Measurements from ENCODE around the gene OLFML1. TPM values are rescaled to one million over a fixed set of nuclear protein-coding genes. Genes with fewer than 3 reads are reported as not detected.

The OLFML1 gene
- total and polyA plus RNA-seq, 7 experiments from 2014 or later = 0.18 TPM; not detected in 6

DNA sequence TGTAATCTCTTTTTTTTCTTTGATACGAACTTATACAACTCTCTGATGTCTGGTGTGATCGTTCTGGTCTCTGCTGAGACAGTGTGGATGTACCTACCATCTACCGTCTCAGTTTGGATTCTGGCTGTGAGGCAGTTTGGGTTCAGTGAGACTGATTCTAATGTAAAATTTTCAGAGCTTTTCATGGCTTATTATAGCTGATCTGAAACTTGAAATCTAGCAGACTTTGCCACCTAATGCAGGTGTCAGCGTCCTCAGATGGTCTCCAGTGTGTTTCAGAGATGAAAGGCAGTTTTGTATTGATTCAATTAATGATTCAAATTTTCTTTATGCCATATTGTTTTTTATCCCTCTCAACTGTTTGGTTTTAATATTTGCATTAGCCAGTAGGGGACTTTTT, 64.4 kb downstream of the OLFML1 start:
- Histone ChIP-seq H3K9me3 (ENCODE audit: control insufficient read depth in 2 of 3, low read length in 3 of 3) (no peaks in the 10 kb centered on the region), H3K4me1 (ENCODE audit: control insufficient read depth in 2 of 2, insufficient read depth in 2 of 2, low read length in 2 of 2) (no peaks in the 10 kb centered on the region), H3K27ac (ENCODE audit: low read depth, low read length) (no peak overlapping the region), H3K27me3 (ENCODE audit: control insufficient read depth in 2 of 2, insufficient read depth in 2 of 2, low read length in 2 of 2) (no peaks in the 10 kb centered on the region), H3K4me3 (ENCODE audit: low read length) (no peak overlapping the region), H3K36me3 (ENCODE audit: control insufficient read depth in 2 of 3, insufficient read depth in 3 of 3, low read length in 3 of 3) (peaks cover 0 to 10% (median 0%) of the 10 kb centered on the region in 3 experiments)
- CTCF ChIA-PET = interaction anchor here (1.3 to 4.1 kb wide), 3 partner anchors 25 to 37 kb away, joined by 3 to 35 read pairs (median 7); partner anchors contain the start of gene PPFIBP2
- POLR2A ChIA-PET = interaction anchor here (0.6 kb wide), 1 partner anchor 33 kb away, joined by 3 read pairs; no protein-coding TSS in a partner anchor
- H3K4me1 Mint-ChIP-seq = peaks cover 0 to 49% (median 20%) of the 10 kb centered on the region in 7 donors
- H3K27ac Mint-ChIP-seq = peak overlapping the region in 1 of 9 donors; percentile 18
- peaks cover 0 to 59% (median 18%) of the 10 kb centered on the region in 5 donors for H3K36me3 Mint-ChIP-seq
- H3K27me3 Mint-ChIP-seq = peaks cover 0 to 3% (median 0%) of the 10 kb centered on the region in 5 donors
- H3K4me3 Mint-ChIP-seq = no peak overlapping the region
- H3K9me3 Mint-ChIP-seq = no peaks in the 10 kb centered on the region
- ATAC-seq (no peak), DNase-seq (no peak)
- intact Hi-C loops (cut with micrococcal nuclease) = loop anchor here (1.0 to 10.0 kb wide), 4 partner anchors 36 to 106 kb away; partner anchors contain the start of gene PPFIBP2 (in 2 of the 2)

DNA sequence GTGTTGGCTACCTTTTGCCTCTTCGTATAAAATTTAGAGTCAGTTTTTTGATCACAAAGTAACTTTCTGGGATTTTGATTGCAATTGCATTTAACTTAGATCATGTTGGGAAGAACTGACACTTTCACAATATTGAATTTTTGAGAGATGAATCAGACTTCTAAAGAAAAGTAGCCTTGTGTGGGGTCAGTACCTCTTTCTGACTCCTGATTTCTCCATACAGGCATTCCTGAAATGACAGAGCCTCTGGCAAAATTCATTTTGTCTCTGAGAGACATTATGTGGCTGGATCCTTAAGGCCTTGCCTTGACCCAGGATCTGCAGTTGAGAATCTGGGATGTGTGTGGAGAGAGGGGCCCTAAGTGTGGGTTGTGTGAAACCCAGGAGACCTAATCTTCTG, 66.3 kb downstream of the OLFML1 start:
- Histone ChIP-seq H3K4me3 (ENCODE audit: low read length) (no peak overlapping the region), H3K9me3 (ENCODE audit: control insufficient read depth in 2 of 3, low read length in 3 of 3) (no peaks in the 10 kb centered on the region), H3K4me1 (ENCODE audit: control insufficient read depth in 2 of 2, insufficient read depth in 2 of 2, low read length in 2 of 2) (no peaks in the 10 kb centered on the region), H3K27me3 (ENCODE audit: control insufficient read depth in 2 of 2, insufficient read depth in 2 of 2, low read length in 2 of 2) (no peaks in the 10 kb centered on the region), H3K36me3 (ENCODE audit: control insufficient read depth in 2 of 3, insufficient read depth in 3 of 3, low read length in 3 of 3) (peaks cover 0 to 10% (median 0%) of the 10 kb centered on the region in 3 experiments), H3K27ac (ENCODE audit: low read depth, low read length) (no peak overlapping the region)
- ATAC-seq (no peak), DNase-seq (no peak)
- Mint-ChIP-seq H3K36me3 (peaks cover 0 to 70% (median 18%) of the 10 kb centered on the region in 5 donors), H3K4me3 (no peak overlapping the region), H3K4me1 (peaks cover 0 to 44% (median 22%) of the 10 kb centered on the region in 7 donors), H3K27me3 (peaks cover 0 to 11% (median 0%) of the 10 kb centered on the region in 5 donors), H3K9me3 (no peaks in the 10 kb centered on the region), H3K27ac (no peak overlapping the region)
- POLR2A ChIA-PET = interaction anchor here (1.0 kb wide), 1 partner anchor 30 kb away, joined by 3 read pairs; no protein-coding TSS in a partner anchor
- intact Hi-C loops (cut with micrococcal nuclease) = loop anchor here in 1 of 2 donors (10.0 kb wide), 1 partner anchor 63 kb away; no protein-coding TSS in a partner anchor
- CTCF ChIA-PET = interaction anchor here (0.7 kb wide), 1 partner anchor 40 kb away, joined by 3 read pairs; no protein-coding TSS in a partner anchor

DNA sequence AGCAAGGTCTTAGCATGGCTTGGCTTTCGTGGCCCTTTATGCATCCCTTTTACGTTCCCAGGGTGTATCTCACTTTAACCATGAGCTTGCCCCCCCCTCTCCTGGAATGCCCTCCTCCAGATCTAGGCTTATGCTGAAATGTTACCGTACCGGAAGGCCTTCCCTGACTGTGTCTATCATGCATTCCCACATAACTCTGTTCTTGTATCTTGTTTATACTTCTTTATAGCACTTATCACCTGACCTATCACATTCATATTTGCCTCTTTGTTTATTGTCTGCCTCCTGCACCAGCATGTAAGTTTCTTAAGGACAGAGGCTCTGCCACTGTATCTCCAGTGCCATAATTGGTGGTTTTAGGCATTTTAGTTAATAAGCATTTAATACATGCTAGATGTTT, 67.4 kb downstream of the OLFML1 start:
- peaks cover 0 to 76% (median 22%) of the 10 kb centered on the region in 5 donors for H3K36me3 Mint-ChIP-seq
- ATAC-seq (no peak), DNase-seq (no peak)
- no peak overlapping the region for H3K27ac Mint-ChIP-seq
- Histone ChIP-seq H3K9me3 (ENCODE audit: control insufficient read depth in 2 of 3, low read length in 3 of 3) (no peaks in the 10 kb centered on the region), H3K27ac (ENCODE audit: low read depth, low read length) (no peak overlapping the region), H3K4me3 (ENCODE audit: low read length) (no peak overlapping the region), H3K4me1 (ENCODE audit: control insufficient read depth in 2 of 2, insufficient read depth in 2 of 2, low read length in 2 of 2) (no peaks in the 10 kb centered on the region), H3K27me3 (ENCODE audit: control insufficient read depth in 2 of 2, insufficient read depth in 2 of 2, low read length in 2 of 2) (no peaks in the 10 kb centered on the region), H3K36me3 (ENCODE audit: control insufficient read depth in 2 of 3, insufficient read depth in 3 of 3, low read length in 3 of 3) (peaks cover 0 to 10% (median 0%) of the 10 kb centered on the region in 3 experiments)
- H3K4me3 Mint-ChIP-seq = no peak overlapping the region
- peaks cover 0 to 15% (median 0%) of the 10 kb centered on the region in 5 donors for H3K27me3 Mint-ChIP-seq
- H3K9me3 Mint-ChIP-seq = no peaks in the 10 kb centered on the region
- H3K4me1 Mint-ChIP-seq = peaks cover 0 to 33% (median 21%) of the 10 kb centered on the region in 7 donors
- CTCF ChIA-PET = no interaction called here
- POLR2A ChIA-PET = no interaction called here
- intact Hi-C loops (cut with micrococcal nuclease) = loop anchor here in 1 of 2 donors (10.0 kb wide), 1 partner anchor 62 kb away; no protein-coding TSS in a partner anchor

DNA sequence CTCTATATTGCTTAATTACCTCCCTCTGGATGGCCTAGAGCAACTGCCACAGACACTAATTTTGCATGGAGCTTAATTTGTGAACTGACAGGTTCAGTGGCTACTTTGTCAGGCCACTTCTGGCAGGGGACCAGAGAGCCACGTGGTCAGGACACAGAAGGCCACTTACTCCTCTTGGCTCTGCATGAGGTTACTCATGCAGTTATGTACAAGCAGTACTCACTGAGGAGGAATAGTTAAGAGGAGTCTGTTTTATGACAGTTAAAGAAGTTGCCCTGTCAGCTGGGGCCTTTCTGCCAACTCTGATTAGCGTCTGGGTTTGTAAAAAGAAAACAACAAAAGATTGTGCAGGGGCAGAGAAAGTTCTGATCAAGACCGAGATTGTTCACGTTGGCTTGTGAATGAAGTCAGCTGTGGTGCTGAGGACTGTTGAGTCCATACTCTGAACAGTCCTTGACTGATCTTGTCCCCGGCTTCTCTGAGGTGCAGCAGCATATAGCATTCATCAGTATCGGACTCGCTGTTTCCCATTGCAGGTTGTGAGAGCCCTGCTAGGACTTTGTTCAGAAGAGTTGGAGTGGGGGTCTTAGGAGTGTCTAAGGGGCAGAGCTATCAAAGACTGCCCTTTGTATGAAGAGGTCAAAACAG, 69.9 kb downstream of the OLFML1 start:
- POLR2A ChIA-PET = interaction anchor here (0.6 kb wide), 1 partner anchor 42 kb away, joined by 4 read pairs; the partner anchor contains the start of gene PPFIBP2
- no peak overlapping the region for H3K27ac Mint-ChIP-seq

DNA sequence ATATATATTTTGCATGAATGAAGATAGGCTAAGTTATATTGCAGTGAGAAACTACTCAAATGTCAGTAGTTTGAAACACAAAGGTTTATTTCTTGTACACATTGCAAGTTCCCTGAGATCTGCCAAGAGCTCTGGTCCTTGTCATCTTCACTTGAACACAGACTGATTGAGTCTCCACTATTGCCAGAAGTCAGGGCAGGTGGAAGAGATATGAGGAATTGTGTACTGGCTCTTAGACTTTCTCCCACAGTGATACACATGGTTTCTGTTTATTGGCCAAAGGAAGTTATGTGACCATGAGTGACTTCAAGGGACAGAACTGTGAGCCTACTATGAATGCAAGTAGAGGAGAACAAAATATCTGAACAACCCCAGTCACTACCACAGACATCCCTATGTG, 72.7 kb downstream of the OLFML1 start:
- intact Hi-C loops (cut with micrococcal nuclease) = loop anchor here in 1 of 2 donors (10.0 kb wide), 1 partner anchor 57 kb away; no protein-coding TSS in a partner anchor
- H3K27ac Mint-ChIP-seq = no peak overlapping the region

More for the DNA sequence above, 69.9 kb downstream of the OLFML1 start:
- Histone ChIP-seq H3K4me1 (ENCODE audit: control insufficient read depth in 2 of 2, insufficient read depth in 2 of 2, low read length in 2 of 2) (no peaks in the 10 kb centered on the region), H3K27ac (ENCODE audit: low read depth, low read length) (no peak overlapping the region), H3K9me3 (ENCODE audit: control insufficient read depth in 2 of 3, low read length in 3 of 3) (no peaks in the 10 kb centered on the region), H3K4me3 (ENCODE audit: low read length) (no peak overlapping the region), H3K36me3 (ENCODE audit: control insufficient read depth in 2 of 3, insufficient read depth in 3 of 3, low read length in 3 of 3) (peaks cover 0 to 7% (median 0%) of the 10 kb centered on the region in 3 experiments), H3K27me3 (ENCODE audit: control insufficient read depth in 2 of 2, insufficient read depth in 2 of 2, low read length in 2 of 2) (no peaks in the 10 kb centered on the region)
- ATAC-seq (no peak), DNase-seq (no peak)
- no peaks in the 10 kb centered on the region for H3K9me3 Mint-ChIP-seq
- H3K36me3 Mint-ChIP-seq = peaks cover 0 to 70% (median 20%) of the 10 kb centered on the region in 5 donors
- CTCF ChIA-PET = no interaction called here
- H3K4me3 Mint-ChIP-seq = no peak overlapping the region
- H3K27me3 Mint-ChIP-seq = peaks cover 0 to 15% (median 0%) of the 10 kb centered on the region in 5 donors
- intact Hi-C loops (cut with micrococcal nuclease) = loop anchor here in 1 of 2 donors (10.0 kb wide), 1 partner anchor 60 kb away; no protein-coding TSS in a partner anchor
- peaks cover 0 to 28% (median 14%) of the 10 kb centered on the region in 7 donors for H3K4me1 Mint-ChIP-seq

DNA sequence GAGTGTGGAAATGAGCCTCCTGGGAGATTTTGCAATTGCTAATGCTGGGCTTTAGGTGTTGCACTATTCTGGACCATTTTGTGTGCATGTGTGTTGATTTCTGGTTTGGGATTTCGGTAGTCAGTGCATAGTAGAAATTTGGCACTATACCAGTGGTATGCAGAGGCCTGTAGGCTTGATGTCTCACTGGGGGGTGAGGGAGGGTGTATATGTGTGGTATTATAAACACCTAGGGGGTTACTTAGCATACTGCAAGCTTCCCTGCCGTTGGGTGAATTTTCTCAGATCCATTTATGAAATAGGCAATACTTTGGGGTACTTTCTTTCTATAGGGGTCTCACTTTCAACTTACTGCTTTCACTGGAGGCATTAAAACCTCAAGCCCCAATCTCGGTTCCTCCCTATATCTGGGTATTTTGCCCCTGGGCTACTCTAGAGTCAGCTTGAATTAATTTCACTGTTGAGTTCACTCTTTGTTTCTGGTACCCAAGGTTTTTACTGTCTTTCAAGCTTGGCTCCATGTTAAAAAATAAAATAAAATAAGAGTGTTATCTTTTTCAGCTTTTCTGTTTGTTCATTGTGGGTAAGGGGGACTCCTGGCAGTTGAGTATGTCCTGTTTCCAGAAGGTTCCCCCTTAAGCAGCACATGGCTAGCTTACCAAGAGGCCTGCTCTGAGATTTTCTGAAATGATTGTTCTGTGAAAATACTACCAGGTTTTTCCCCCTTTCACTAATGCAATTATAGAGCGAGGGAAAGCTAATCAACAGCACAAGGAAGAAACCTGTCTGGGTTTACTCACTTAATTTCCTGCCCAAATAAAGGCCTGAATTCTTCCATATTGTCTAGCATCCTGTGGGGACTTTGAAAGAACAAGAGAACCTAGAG, 74.3 kb downstream of the OLFML1 start:
- Histone ChIP-seq H3K4me3 (ENCODE audit: low read length) (no peak overlapping the region), H3K36me3 (ENCODE audit: control insufficient read depth in 2 of 3, insufficient read depth in 3 of 3, low read length in 3 of 3) (no peaks in the 10 kb centered on the region), H3K27ac (ENCODE audit: low read depth, low read length) (no peak overlapping the region), H3K9me3 (ENCODE audit: control insufficient read depth in 2 of 3, low read length in 3 of 3) (no peaks in the 10 kb centered on the region), H3K27me3 (ENCODE audit: control insufficient read depth in 2 of 2, insufficient read depth in 2 of 2, low read length in 2 of 2) (no peaks in the 10 kb centered on the region), H3K4me1 (ENCODE audit: control insufficient read depth in 2 of 2, insufficient read depth in 2 of 2, low read length in 2 of 2) (no peaks in the 10 kb centered on the region)
- intact Hi-C loops (cut with micrococcal nuclease) = loop anchor here in 1 of 2 donors (10.0 kb wide), 1 partner anchor 55 kb away; no protein-coding TSS in a partner anchor
- Mint-ChIP-seq H3K4me3 (no peak overlapping the region), H3K9me3 (no peaks in the 10 kb centered on the region), H3K27me3 (peaks cover 0 to 14% (median 0%) of the 10 kb centered on the region in 5 donors), H3K27ac (no peak overlapping the region), H3K36me3 (peaks cover 0 to 57% (median 24%) of the 10 kb centered on the region in 5 donors), H3K4me1 (peaks cover 0 to 23% (median 11%) of the 10 kb centered on the region in 7 donors)
- ATAC-seq (no peak), DNase-seq (no peak)
- ChIA-PET POLR2A (no interaction called here), CTCF (interaction anchor here (1.1 kb wide), 1 partner anchor 47 kb away, joined by 4 read pairs; no protein-coding TSS in a partner anchor)

More for the DNA sequence above, 72.7 kb downstream of the OLFML1 start:
- ATAC-seq (no peak), DNase-seq (no peak)
- Histone ChIP-seq H3K9me3 (ENCODE audit: control insufficient read depth in 2 of 3, low read length in 3 of 3) (no peaks in the 10 kb centered on the region), H3K4me1 (ENCODE audit: control insufficient read depth in 2 of 2, insufficient read depth in 2 of 2, low read length in 2 of 2) (no peaks in the 10 kb centered on the region), H3K36me3 (ENCODE audit: control insufficient read depth in 2 of 3, insufficient read depth in 3 of 3, low read length in 3 of 3) (peaks cover 0 to 6% (median 0%) of the 10 kb centered on the region in 3 experiments), H3K4me3 (ENCODE audit: low read length) (no peak overlapping the region), H3K27me3 (ENCODE audit: control insufficient read depth in 2 of 2, insufficient read depth in 2 of 2, low read length in 2 of 2) (no peaks in the 10 kb centered on the region), H3K27ac (ENCODE audit: low read depth, low read length) (no peak overlapping the region)
- POLR2A ChIA-PET = no interaction called here
- Mint-ChIP-seq H3K36me3 (peaks cover 0 to 53% (median 22%) of the 10 kb centered on the region in 5 donors), H3K27me3 (peaks cover 0 to 15% (median 0%) of the 10 kb centered on the region in 5 donors), H3K4me3 (no peak overlapping the region), H3K4me1 (peaks cover 0 to 28% (median 12%) of the 10 kb centered on the region in 7 donors), H3K9me3 (no peaks in the 10 kb centered on the region)
- CTCF ChIA-PET = interaction anchor here (0.5 to 0.9 kb wide), 2 partner anchors 10 to 73 kb away, joined by 3 to 4 read pairs; partner anchors contain the start of gene OLFML1
